ENCODE results near the gene SBF1.

SBF1 gene

DNA sequence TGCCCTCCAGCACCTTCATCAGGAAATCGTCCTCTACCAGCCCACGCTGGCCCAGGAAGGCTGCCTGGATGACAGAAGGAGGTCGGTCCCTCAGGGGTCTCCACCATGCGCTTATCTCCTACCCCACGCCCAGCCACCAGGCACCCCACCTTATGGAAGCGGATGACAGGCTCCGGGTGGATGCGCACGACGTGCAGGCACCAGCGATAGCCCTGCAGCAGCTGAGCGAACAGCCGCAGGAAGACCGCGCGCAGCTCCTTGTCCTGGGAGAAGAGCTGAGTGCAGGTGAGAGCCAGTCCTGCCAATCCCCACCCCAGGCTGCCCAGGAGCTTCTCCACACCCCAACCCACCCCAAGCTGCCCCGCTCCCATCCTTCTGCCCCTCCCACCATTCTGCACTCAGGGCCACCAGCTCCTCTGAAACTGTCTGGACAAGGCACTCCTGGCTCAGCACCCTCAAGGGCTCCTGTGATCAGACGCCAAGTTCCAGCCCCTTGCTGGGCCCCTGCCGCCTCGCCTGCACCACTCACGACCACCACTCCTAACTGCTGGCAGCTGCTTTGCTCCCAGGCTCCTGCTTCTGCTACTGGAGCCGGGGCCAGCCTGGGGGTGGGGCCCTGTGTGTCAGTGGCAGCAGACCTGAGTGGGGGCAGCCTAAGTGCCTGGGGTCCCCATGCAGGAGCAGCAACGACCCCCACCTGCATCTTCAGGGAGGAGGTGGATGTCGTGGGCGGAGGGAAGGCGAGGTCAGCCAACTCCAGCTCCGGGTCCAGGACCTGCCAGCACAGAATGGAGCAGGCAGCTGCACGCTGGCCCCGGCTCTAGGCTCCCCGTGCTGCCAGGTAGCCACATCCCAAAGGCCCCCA, 9.5 kb downstream of the SBF1 start:
- no peak for DNase-seq

DNA sequence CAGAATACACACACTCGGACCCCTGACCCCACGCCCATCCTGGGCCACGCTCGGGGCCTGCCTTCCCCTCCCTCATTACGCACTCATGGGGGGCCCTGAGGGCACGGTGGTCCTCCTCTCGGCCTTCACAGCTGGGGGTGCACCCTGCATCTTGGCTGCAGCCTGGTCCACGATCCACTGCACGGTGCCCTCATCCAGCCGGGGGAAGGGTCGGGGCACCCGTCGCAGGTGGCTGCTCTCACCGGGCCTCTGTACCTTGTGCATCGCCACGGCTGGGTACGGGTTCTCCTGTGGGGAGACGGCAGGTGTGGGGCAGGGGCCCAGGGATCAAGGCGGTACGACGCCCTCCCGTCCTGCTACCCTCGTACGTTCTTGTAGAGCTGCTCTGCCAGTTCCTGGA, 10.4 kb downstream of the SBF1 start:
- no peak for DNase-seq

DNA sequence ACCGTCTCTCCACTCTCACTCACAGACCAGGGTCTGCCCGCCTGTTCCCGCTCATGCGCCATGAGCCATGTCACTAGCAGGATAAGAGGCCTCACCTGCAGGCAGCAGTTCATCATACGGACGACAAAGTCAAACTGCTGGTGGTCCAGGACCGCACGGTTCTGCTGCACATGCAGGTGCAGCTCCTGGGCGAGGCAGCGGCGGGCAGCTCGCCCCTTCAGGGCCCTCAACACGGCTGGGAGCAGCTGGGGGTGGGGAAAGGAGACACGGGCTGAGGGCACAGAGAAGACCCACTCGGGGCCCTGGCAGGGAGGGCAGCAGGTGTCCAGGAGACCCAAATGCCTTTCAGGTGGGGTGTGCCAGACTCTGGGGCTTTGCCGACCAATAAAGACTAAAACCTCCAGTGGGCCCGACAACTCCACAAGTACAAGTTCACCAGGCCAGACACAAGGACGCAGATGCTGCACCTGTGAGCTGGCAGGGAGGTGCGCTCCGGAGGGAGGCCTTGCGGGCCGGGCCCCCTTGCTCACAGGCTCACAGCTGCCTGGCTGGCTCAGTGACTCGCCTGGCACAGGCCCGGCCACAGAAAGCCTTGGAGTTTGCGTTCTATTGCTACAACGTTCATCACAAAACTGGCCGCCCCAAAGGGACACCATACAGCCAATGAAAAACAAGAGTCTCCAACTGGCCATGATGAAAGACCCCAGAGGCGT, 11.5 kb downstream of the SBF1 start:
- DNase-seq = no peak

DNA sequence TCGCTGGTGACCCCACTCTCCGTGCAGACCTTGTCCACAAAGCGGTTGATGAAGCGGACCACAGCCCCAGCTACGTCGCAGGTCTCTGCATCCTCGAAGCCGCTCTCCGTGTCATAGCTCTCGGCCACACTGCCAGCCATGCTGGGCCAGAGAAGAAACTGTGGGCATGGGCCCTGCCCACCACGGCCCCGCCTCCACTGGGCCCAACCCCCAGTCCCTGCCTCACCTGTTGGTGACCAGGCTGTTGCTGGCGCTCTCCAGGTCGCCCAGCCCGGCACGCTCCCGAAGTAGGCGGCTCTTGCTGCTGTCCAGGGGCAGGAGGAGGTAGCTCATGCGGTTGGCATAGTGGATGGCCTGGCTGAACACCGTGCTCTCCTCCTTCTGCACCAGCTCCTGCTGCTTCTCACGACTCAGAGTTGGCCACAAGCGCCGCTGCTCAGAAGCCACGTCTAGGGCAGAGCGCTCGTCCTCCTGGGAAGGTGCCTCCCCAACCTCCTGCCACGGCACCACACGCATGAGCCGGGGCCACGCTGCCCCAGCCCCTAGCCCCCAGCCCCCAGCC, 12.8 kb downstream of the SBF1 start:
- no peak for DNase-seq

DNA sequence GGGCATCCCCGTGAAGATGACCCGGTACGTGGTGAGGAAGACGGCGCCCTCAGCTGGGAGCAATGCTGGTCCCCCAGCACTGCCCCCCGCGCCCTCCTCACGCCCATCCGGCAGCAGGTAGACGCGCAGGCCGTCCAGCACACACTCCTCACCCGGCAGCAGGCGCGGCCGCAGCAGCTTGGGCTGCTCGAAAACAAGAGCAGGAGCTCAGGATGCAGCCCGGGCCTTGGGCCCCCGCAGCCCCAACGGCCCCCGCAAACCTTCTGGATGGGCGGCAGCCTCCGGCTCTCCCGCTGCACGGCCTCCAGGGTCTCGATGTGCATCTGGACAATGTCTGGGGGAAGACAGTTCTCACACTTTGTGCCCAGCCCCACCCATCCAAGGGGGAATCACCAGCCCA, 13.3 kb downstream of the SBF1 start:
- no peak for DNase-seq

DNA sequence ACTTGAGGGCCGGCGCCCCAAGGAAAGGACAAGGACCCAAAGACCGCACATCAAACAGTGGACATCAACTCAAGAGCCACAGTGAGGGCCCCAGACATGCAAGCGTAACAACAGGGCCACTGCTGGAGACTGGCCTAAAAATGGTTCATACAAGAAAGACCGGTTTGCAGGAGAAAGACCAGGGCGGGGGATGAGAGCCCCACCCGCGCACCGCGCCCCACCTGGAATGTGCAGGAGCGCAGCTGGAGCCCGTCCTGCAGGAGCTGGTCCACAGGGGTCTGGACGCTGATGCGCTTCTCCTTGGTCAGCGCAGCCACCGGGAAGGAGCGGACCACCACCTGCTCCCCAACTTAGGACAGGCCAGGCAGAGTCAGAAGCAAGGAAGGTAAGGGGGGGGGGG, 13.9 kb downstream of the SBF1 start:
- no peak for DNase-seq

DNA sequence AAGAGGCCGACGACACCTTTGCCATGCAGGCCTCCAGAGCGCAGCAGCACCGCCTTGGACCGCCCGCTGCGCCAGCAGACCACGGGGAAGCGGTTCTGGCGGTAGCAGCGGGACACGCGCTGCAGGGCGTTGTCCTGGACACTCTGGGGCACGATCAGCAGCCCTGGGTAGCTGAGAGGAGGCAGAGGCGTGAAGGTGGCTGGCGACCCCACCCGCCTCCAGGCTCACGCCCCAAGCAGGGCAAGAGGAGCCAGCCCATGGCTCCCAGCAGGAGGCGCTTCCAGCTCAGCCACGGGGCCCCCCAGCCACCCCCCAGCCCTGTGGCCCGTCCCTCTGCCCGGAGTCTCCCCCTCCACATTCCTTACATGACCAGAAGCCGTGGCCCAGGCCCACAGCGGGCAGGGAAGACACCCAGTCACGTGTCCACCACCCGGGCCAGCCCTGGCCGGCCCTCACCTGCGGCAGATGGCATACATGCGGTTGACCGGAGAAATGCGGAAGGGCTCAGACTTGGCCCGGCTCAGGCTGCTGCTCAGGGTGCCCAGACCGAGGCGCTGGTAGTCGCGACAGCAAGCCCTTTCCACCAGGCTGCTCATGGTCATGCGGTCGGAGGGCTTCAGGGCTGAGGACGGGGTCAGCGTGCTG, 15.2 kb downstream of the SBF1 start:
- DNase-seq = peak; percentile 20

DNA sequence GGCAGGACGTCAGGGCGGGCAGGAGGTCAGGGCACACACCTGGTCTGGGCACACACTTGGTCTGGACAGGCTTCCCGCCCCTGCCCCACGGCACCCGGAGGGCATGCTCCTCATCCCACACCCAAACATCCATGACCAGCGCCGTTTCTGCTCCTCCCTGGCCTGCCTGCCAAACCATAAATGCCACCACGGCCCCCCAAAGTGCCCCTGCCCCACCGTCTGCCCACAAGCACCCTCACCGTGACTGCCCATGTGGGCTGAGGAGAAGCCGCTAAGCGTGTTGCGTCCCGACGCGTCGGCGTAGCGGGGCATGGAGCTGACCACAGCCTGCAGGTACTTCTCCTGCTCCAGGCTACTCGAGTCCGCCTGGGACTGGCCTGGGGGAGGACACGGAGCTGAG, 15.8 kb downstream of the SBF1 start:
- DNase-seq = no peak

DNA sequence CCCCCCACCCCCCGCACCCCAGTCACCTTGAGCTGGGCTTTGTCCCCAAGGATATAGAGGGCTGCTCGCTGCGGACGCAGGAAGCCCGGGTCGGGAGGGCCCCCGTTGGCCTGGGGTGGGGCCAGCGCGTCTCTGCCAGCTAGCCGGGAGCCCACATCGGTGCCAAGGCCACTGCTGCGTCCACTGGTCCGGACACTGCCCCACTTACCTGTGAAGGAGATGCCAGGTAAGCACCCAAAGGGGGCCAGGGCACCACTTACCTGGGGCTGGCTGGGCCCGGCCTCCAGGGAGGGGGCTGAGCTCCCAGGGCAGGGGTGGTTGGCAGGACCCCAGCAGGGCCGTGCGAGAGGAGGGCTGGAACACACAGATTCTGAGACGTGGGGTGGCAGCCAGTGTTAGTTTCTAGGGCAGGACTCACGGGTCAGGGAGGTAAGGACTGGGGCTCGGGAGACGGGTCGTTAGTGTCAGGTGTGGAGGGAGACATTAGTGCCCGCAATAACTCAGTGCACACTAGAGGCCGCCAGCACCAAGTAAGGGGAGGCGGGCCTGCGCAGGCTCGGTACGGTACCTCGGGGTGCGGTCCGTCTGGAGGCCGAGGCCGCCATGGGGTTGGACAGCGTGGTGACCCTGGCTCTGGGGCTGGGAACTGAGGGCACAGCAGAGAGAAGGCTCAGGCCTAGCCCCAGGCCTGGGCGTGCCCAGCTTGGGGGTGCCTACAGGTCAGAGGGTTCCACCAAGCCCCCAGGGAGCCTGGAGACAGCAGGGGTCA, 18.2 kb downstream of the SBF1 start:
- DNase-seq = peak; percentile 45

DNA sequence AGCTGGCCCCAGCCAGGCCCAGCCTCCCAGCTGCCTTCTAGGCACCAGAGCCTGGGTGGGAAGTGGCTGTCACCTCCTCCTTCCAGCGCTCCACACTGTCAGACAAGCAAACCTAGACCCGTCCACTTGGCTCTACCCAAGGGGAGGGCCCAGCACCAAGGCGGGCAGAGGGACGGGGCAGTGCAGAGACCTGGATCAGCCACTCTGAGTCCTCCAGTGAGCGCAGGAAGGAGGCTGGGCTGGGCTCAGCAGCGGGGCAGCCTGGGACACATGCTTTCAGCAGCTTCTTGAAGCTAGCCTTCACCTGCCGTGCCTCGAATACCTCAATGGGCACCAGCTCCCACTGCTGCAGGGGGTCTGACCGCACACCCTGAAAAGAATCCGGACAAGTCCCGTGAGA, 18.8 kb downstream of the SBF1 start:
- no peak for DNase-seq

DNA sequence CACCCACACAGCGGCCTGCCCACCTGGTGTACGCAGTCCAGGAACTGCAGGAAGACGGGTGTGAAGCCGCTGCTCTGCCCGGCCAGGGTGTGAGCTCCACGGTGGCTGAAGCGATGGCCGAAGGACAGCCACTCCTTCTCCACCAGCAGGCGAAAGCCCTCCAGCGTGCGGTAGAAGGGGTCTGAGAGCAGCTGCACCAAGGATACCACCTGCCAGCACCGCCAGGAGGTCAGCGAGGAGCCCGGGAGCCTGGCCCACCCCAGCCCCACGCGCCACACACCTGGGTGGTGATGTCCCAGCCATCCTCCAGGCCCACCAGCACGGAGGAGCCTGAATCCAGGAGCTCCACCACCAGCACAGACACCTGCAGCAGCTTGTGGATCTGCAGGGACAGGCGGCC, 19.6 kb downstream of the SBF1 start:
- DNase-seq = no peak

DNA sequence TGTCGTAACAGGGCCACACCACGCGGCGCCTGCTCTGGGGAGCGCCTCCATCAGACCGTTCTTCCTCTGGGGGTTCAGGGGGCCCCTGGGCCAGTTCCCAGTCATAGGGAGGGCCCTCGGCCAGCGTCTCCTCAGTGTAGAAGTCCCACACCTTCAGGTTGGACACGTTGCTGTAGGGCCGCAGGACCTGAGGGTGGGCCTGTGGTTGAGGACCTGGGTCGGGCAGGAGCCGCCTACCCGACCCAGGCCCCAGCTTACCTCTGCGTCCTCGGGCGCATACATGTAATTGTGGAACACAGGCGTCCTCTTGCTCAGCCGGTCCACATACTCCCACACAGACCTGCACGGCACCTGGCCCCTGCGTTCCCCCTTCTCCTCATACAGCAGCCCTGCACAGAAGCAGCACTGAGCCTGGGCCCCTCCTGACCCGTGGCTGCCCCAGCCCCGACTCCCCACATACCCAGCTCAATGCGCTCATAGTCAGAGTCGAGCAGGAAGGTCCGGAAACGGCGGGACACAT, 20.2 kb downstream of the SBF1 start:
- no peak for DNase-seq

DNA sequence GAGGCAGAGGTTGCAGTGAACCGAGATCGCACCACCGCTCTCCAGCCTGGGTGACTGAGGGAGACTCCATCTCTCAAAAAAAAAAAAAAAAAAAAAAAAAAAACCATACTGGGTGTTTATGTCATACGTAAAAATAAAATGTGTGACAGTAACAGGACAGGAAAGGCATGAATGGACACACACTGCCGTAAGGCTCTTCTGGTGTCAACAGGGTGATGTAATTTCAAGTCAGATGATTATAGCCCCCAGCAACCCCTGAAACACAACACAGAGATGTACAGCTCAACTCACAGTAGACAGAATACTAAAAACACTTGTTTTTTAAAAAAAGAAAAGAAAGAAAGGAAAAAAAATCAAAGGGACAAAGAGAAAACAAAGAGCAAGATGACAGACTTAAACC, 22.2 kb downstream of the SBF1 start:
- DNase-seq = no peak

DNA sequence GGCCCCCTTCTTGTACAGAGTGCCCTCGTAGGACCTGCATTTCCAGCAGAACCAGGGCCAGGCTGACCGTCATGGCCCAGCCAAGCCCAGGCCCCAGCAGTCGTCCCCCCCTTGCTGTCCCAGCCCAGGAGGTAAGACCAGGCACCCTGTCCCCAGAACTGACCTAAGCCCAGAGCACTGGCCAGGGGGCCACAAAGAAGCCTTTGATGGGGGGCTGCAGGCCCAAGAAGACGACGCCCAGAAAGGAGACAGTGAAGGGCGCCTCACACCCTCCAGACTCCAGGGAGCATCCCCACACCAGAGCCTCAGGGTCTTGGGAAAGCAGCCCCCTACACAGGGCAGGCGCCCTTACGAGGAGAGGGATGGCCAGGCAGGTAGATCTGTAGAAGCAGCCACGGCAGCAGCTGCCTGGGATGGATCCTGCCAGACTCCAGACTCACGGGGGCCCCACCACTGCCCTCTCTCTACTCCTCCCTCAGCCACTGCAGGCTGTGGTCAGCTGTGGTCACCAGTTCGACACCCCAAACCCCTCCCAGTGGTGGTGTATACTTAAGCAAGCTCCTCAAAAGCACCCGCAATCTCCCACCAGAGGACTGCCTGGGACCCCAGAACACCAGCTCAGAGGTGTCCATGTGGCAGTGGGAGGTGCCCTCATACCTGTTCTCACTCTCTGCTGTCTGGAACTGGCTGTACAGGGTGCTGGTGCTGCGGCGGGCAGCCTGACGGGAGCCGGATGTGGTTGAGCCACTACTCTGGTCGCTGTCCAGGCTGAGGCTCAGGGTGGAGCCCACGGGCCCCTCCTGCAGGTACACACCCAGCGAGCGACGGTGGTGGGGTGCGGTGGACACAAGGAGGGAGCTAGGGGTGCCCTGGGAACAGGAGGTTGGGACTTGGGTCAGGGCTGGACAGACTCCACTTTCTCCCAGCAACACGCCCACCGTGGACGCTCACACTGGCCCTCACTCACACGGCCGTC, 27.0 kb downstream of the SBF1 start:
- no peak for DNase-seq

DNA sequence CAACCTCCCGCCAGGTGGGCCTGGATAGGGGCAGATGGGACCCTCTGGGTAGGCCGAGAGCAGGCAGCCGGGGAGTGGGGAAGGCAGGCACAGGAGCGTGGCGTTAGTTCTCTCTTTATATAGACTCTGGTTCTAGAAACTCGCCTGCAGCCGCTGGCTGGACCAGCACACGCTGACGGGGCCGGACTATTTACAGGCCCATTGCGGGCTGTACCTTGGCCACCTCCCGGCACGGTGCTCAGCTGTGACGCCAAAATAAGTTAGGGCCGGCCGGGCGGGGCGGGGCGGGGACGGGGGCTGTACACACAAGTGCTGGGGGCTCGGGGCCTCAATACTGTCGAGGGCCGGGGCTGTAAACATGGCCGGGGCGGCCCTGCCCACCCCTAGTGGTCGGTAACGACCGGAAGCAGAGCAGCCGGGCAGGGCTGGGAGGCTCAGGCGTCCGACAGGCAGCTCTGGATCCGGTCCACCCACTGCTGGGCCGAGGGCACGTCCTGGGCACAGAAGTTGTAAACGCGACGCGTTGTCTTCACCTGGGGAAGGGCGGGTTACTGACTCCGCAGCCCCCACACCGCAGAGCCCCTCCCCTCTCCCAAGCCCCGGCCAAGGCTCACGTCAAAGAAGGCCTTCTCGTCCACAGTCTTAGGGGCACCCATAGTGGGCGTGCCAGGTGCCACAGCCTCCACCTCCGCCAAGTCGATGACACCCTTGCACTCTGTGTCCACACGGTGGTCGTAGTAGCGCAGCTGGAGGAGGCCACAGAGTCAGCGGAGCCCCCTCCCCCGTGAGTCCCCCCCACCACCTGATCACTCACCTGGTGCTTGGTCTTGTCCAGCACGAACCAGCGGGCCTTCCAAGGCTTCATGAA, 27.9 kb downstream of the SBF1 start:
- DNase-seq = no peak

DNA sequence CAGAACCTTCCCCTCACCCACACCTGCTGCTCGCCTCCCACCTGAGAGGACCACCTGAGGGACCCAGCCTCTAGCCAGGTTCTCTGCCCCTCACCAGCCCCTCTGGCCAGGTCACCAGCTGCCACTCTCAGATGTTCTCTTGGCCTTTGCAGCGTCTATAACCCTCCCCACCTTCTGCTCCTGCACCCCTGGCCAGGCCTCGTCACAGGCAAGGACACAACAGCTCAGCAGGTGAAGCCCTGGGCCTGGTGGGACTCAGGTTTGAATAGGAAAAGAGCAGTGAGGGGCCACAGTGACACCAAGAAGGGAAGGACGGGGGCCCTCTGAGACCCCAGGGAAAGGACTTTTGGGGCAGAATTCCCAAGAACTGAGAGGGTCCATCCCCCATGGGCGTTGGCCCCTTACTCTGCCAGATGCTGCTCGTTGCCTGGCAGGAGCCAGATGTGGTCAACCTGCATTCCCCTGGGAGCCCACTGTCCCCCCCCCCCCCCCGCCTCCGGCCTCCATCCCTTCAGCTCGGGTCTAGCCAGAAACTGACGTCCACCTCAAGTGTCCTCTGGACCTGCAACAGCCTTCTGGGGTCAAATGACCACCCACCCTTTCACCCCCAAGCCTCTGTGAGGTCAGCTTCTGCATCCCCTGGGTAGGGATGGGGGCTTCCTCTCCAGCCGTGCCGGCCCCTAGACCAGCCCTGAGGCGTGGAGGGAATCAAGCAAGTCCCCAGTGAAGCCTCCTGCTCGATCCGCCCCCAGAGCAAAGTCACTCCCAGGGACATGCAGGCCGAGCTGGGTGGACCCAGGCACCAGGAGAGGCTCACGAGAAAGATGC, 28.7 kb downstream of the SBF1 start:
- DNase-seq = no peak

DNA sequence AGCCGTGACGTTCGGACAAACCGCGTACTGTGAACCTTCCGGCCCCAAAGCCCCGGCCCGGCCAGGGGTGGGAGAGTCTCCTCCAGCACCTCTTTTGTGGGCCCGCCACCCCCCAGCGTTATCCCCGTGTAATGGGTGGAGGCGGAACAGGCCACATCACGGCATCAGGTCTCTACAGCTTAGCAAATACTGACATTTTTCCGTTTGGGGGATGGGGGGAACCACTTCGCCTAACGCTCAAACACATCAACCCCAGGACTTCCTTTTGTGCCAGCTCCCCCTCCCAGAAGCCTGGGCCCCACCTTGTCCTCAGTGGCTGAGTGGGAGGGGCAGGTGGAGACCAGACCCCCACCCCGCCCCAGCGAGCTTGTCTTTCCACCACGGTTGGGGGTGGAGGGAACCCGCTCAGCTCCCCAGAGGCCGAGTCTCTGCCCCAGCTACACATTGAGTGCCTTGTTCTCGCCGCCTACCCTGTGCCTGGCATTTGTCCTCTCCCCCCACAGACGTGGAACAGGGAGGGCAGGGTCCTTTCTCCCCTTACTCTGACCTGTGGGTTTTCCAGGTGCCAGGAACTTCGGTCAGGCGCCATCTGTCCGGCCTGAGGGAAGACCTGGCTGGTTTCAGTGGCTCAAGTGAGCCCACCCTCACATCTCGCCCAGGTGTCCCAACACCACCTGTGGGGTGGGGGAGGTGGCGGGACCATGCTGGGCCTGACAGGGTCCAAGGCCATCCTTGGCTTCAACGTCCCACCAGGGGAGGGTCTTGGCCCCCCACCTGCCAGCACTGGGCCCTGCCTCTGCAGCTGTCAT, 29.6 kb downstream of the SBF1 start:
- peak; percentile 40 for DNase-seq

DNA sequence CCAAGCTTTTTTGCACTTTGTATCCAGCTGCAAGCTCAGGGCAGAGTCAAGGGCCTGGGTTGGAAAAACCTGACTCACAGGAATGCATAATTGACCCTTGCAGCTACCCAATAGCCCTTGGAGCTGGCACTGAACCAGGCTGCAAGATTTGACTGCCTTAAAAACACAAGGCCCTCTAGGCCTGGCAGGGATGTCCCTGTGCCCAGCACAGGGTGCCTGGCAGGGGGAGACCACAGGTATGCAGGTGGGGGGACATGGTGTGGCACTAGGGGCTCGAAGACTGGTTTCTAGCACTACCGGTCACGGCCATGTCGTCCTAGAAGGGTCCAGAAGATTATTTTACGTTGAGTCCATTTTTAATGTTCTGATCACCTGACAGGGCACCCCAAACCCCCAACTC, 30.2 kb downstream of the SBF1 start:
- no peak for DNase-seq

All from hematopoietic multipotent progenitor cell treated with erythropoietin and hydrocortisone succinate and interleukin-3 and kit ligand, for 6 days (in vitro differentiated cells).